DMS53 treated with DMSO at 0.1 percent for 48 hours (cell line): Measurements from ENCODE around the gene TRAPPC2L.
A peak's percentile ranks its signal among the peaks of the same experiment; 100 is the strongest.

Experiments
- DNase-seq: peaks from one replicate; lab custom pipeline; 2025; ENCODE audit not compliant: unreplicated experiment; lab: John Stamatoyannopoulos, UW

Gene TRAPPC2L, protein sequence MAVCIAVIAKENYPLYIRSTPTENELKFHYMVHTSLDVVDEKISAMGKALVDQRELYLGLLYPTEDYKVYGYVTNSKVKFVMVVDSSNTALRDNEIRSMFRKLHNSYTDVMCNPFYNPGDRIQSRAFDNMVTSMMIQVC

DNA sequence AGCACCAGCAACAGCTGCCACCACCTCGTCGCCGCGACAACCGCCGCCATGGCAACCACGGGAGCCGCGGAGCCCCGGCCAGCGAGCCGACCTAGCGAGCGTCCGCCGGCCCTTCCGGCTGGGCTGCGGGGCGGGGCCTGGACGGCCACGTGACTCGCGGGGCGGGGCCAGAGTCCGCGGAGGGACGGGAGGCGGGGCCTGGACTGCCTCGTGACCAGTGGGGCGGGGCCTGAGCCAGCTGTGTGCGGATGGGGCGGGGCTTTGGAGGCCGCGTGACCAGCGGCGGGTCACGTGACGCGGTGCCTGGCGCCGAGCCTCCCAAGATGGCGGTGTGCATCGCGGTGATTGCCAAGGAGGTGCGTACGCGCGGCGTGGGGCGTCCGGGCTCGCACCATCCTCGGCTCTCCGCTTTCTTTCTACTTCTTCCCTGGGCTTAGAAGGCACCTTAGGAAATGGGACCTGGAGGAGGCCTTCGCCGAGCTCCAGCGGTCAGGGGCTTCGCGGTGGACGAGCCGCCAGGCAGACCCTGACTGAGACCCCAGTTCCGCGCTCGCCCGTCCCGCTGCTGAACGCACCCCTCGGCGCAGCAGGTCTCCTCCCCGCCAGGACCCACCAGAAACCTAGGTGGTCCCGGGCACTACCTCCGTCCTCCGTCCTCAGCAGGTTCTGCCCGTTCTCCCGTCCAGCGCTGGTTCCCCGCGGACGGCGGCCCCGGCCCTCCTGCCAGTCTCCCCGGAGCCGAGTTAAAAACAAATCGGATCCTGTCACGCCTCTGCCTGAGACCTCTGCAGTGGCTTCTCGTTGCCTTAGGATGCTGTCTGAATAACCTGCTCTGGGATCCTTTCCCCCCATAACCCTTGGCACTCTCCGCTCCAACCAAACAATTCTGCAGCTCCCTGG, at the start of gene TRAPPC2L, which contains the start of gene GALNS:
Gene TRAPPC2L, plus strand, starts transcription at position 300 of the 900 bp plus-strand sequence. Its CDS starts 24 bp downstream, at position 324.
Gene GALNS, minus strand, starts transcription at position 120 of the 900 bp plus-strand sequence. Its CDS starts 70 bp downstream, at position 50.
- peak; percentile 48 for DNase-seq

DNA sequence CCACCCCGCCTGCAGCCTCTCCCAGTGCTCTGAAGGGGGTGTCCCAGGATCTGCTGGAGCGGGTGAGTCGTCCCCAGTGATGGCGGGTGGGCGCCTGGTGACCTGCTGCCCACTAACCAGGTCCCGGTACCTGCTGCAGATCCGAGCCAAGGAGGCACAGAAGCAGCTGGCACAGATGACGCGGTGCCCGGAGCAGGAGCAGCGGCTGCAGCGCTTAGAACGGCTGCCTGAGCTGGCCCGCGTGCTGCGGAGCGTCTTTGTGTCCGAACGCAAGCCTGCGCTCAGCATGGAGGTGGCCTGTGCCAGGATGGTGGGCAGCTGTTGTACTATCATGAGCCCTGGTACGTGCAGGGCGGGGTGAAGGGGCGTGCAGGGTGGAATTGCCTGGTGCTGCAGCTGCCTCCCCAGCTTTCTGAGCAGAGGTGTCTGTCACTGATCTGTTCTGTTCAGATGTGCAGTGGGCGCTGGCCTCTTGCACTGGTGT, 49.7 kb upstream of the TRAPPC2L start:
- no peak for DNase-seq

DNA sequence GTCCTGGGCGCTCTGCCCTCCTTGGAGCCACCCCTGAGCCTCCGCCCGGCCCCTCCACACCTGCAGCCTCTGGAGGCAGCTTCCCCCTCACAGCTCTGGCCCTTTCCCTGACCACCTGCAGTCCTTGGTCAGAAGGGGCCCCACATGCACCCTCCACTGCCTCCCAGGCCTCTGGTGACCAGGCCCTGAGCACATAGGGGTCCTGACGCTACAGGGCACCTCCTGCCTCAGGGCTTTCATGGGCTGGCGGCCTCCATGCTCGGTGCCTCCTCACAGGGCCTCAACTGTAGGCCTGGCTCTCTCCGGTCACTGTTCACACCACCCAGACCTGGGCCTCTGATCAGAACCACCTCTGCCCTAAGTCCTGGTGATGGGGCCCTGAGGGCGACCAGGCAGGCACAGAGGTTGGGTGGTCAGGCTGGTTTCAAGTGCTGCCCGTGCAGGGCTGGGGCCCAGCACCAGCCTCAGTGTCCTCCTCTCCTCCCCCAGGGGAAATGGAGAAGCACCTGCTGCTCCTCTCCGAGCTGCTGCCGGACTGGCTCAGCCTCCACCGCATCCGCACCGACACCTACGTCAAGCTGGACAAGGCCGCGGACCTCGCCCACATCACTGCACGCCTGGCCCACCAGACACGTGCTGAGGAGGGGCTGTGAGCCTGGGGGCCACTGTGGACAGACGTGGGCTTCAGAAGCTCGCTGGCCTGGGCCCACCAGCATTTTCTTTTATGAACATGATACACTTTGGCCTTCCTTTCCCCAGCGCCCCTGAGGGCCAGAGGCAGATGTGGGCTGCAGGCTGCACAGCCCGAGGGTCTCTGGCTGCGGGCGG, 49.1 kb upstream of the TRAPPC2L start:
- DNase-seq, result no peak

DNA sequence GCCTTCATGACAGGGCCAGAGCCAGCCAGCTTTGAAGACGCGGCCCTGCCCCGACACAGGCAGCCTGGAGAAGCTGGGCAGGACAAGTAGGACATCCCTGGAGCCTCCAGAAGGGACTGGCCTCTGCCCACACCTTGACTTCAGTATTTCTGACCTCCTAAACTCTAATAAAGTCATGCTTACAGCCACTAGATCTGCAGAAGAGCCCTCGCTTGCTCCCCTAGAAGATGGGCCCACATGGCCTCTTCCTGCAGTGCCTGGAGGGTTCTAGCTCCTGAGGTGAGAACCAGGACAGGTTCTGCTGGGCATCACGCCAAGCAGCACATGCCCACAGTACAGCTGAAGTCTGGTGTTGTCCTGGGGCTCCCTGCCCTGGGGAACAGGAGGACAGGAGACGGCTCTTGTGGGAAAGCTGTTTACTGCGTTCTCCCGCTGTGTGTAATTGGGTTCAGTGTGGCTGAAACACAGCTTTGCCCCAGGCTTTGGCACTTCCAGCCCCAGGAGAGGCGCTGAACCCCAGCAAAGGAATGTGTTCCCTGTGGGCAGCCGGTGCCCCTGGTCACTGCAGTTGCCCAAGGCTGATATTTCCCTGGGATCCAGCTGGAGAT, 47.8 kb upstream of the TRAPPC2L start:
- DNase-seq, result no peak

DNA sequence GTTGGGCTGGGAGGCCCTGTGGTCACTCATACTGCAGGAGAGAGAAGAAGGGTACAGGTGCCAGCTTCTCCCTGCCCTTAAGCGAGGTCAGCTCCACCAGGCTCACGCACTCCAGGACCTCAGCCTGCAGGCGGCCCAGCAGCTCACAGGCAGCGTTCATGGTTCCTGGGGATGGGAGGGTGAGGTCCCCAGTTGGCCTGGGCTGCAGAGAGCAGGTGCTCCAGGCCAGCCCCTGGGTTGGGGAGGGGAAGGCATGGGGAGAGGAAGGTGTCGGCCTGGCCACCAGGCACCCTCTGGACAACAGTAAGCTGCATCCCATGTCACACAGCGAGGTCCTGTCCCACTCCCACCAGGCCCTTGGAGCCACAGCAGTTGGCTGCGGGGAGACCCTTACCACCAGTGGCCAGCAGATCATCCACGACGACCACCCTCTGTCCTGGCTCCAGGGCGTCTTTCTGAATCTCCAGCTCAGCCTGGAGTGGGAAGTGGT, 47.2 kb upstream of the TRAPPC2L start:
- DNase-seq, result no peak

DNA sequence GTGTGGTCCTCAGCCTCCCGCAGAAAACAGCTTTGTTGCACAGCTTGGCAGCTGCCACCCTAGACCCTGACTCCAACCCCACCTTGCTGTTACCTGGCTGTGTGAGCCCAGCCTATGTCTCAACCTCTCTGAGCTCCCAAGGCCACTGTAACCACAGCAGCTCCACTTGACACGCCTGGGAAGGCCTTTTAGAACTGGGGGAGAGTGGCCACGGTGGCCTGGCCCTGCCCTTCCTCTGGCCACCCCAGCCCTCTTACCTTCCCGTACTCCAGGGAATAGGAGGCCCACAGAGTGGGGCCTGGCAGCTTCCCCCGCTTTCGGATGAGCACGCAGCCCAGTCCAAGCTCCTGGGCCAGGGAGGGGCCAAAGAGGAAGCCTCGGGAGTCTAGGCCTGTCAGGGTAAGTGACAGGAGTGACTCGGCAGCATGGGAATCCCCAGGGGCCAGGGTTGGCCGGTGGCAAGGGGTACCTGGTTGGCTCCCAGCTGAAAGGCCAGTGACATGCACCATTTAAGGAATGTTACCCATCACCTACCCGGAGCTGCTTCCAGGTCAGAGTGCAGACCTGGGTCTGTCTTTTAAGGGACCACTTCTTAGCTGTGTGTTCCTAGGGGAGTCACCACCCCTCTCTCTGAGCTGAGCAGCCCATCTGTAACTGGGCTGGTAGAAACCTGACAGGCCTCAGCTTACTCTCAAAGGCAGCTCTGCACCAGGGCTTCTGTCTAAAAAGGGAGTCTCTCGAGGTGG, 46.6 kb upstream of the TRAPPC2L start:
- DNase-seq, result no peak

DNA sequence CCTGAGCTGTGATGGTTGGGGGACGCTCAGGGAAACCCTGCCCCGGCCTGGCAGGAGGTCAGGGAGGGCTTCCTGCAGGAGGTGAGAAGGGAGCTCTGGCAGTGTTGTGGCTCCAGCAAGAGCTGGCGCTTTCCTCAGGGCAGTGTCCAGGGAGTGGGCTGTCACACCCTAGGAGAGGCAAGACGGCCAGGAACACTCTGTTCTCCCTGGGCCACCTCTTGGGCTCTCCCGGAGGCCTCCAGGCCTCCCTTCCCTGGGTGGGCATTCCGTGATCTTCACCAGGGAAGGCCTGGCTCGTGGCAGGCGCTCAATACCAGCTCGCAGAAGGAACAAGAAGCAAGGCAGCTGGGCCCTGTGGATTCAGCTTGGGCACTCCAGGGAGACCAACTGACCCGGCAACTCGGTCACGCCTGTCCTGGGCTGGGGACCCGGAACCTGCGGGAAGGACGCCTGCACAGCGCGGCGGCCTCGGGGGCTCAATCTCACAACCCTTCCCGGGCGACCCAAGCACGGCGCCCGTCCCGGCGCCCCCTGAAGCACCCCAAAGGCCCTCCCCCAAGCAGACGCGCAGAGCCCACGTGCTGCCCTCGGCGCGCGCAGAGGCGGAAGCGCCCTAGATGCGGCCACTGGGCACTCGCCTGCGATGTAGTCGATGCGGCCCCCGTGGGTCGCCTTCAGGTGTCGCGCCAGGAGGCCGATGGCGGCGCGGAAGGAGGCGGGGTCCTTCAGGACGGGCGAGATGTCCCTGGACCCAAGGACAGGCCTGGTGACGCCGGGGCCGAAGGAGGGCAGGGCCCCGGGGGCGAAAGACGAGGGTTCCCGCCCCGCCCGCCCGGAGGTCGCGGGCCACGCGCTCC, 45.8 kb upstream of the TRAPPC2L start:
- DNase-seq, result no peak

DNA sequence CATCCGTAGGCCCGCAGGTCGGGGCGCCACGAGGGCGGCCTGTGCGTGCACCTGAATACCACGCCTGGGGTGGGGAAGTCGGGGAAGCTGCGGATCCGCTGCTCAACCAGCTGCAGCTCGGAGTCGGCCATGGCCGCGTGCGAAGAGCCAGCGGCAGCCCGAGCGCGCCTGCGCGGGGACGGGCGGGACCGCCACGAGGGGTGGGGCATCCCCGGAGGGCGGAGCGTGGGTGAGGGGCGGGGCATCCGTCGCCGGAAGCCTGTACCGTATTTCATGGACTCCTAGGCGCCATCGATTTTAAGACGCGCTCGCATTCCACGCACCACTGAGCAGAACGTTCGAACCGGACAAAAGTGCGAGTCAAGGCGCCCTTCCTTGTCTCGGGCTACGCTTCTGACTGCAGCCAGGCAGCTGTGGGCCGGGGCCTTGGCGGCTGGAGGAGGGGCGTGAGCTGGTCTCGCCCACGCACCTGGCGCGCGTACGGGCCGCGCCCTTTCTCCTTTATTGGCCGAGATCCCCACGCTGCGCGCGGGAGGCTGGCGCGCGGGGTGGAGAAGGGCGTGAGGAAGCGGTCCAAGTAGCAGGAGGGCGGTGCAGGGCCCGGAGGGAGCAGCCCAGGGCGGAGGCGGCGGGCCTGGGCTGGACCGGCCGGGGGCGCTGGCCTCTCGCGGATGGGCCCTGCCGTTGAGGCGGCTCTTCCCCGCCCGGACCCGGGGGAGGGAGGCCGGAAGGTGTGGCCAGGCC, 45.0 kb upstream of the TRAPPC2L start, which contains the start of gene APRT:
Gene APRT, minus strand, starts transcription at position 160 of the 744 bp plus-strand sequence. Its CDS starts 29 bp downstream, at position 131.
- peak; percentile 66 for DNase-seq

DNA sequence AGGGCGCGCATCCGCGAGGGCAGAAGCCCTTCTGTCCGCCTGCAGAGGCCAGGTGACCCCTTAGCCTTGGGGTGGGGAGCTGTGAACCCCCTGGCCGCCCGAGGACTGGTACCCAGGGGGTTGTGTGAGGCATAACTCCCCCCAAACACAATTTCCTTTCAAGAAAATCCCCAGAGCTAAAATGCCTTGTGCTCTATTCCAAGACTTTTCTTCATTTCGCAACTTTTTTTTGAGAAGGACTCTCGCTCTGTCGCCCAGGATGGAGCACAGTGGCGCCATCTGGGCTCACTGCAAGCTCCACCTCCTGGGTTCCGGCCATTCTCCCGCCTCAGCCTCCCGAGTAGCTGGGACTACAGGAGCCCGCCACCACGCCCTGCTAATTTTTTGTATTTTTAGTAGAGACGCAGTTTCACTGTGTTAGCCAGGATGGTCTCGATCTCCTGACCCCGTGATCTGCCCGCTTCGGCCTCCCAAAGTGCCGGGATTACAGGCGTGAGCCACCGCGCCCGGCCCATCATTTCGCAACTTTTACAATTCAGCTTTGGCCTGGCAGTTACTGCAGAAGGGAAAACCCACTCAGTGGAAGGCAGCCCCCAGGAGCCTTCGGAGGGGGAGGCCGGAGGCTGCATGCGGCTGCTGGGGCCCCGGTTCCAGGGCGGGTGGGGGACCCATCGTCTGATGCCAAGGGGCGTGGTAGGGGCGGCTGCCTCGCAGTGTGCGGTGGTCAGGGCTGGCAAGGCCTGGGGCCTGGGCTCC, 44.2 kb upstream of the TRAPPC2L start:
- DNase-seq, result no peak

DNA sequence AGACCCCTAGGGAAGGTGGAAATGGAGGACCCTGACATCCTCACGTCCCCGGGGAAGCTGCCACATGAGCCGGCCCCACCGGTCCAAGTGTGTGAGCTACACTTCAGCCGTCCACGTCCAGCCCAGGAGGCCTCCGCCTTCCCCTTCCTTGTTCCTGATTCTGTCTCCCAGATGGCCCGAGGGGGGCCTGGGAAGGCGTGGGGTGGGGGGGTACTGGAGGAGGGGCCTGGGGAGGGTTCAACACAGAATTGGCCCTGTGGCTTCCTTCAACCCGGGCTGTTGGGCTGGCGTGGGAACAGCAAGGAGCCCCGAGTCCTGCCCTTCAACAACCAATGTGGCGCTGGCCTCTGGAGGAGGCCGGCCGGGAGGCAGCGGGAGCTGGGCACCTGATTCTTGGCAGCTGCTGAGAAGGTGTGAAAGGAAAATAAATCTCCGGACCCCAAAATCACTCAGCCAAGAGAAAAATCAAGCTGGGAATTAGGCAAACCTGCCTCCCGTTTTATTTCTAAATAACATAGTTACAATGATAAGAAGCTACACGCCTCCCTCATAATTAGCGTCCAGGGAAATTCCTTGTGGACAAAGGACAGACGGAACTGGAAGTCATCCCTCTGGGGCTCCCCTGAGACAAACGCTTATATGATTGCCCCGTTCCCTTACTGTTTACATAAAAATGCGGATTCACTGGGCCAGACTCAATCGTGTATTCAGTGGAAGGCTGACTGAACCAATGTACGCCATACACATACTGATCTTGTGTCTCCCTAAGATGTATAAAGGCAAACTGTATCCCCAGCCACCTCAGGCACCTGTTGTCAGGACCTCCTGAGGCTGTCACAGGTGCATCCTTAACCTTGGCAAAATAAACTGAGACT, 43.4 kb upstream of the TRAPPC2L start:
- DNase-seq, result no peak

DNA sequence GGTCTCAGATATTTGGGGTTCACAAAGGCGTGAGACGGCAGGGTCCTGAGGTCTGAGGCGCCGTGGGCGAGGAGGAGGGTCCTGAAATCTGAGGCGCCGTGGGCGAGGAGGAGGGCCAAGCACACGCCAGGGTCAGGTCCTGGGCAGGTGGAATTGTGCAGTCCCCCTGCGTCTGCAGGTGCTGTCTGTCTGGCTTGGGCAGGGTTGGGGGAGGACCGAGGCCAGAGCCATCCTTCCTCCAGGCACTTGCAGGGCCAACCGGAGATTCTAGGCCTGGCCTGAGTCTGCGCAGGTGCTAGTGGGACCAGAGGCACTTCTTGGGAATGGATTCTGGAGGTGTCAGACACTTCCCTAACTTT, 42.8 kb upstream of the TRAPPC2L start:
- DNase-seq, result no peak

DNA sequence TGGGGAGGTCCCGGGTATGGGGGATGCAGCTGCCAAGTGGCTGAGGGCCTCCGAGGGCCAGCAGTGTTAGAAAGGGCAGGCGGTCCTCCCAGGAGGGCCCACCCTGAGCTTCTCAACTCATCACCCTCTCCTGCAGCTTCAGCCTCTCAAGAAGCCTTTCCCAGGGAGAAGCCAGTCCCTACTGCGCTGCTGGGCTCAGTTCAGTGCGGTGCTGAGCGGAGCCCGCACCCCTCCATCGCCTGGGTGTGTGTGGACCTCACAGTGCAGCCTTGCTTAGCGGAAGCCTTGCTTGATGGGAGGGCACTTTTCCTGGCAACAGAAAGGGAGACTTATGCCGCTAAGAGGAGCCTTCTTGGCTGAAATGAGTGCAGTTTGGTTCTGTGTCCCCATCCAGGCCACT, 41.7 kb upstream of the TRAPPC2L start:
- no peak for DNase-seq

DNA sequence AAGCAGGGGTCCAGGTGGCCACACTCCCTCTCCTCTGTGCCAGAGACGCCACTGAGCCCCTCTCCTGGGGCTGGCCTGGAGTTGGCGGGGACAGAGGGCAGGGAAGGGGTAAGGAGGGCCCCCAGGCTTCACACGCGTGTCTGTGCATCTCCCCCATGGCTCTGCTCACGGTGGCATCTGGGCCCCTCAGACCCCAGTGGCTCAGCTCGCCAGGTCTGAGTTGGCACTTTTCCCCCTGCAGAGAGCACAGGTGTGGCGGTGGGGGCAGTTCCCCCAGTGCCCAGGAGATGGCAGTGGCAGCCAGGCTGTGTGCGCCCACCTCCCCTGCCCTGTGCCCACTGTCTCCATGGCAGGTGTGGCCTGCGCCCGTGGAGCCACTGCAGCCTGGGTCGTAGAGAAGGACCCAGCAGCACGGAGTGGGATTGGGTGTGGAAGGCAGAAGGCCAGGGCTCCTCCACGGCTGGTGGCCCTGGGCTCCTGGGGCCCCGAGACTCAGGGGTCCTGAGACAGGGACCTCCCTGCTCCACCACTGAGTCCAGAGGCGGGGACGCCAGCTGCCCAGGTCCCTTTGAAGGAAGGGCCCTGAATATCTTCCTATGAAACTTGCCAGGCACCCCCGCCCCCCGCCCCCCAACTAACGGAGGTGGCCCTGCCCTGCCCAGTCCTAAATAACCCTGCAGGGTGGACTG, 40.9 kb upstream of the TRAPPC2L start:
- peak; percentile 14 for DNase-seq

DNA sequence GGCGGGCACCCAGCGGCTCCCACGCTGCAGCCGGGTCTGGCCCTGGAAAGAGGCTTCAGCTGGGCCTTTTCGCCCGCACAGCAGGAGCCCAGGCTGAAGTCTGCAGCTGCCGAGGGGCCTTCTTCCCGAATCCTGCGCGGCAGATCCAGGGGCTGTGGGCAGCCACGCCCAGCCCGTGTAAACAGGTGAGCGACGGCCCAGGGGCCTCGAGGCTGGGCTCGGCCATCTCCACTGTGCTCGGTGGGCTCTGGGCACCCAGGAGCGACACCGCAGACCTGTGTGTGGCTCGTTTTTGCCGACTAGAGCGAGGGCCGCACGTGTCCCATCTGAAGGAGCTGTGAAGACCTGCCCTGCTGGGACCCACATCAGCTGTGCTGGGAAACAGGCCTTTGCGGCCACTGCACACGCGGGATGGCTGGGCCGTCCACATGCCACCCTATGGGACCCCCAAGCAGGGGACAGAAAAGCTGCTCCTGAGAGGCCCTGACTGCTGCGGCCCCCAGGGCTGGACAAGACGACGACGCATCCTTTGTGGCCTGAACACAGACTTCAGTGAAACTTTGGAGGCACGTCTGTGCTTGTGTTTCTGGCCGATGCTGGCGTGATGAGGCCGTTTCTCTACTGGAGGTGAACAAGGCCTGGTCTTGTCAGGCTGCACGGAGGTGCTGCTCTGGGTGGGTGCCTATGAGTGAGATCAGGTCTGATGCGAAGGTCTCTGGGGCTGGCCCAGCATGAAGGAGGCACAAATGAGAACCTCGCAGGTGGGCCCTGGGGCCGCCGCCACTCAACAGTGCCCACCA, 40.0 kb upstream of the TRAPPC2L start:
- DNase-seq, result no peak
